HEK293T (cell line): ENCODE data around the gene S1PR4.

Source experiments
- CTCF ChIA-PET: fragments of 350-600 bp; formaldehyde crosslinking; extraction: SDS; loops from one replicate; lab custom pipeline; 2021; ENCODE audit warnings: antibody characterized with exemption, inconsistent platforms; lab: Yijun Ruan, JAX
- POLR2A ChIA-PET: fragments of 350-600 bp; formaldehyde crosslinking; extraction: SDS; loops from one replicate; lab custom pipeline; 2020; ENCODE audit warnings: antibody characterized with exemption, inconsistent platforms; lab: Yijun Ruan, JAX
- DNase-seq: peaks from one replicate; pipeline ENCODE4 v3.0.0; 2012; ENCODE audit warnings: mixed read lengths; ENCODE audit errors: extremely low spot score
- ARNT ChIP-seq: fragments of 450-650 bp; IDR thresholded peaks from 2 replicates; pipeline ENCODE4 v1.6.1; 2017; ENCODE audit warnings: mild to moderate bottlenecking
- BHLHE40 ChIP-seq: fragments of 450-650 bp; IDR thresholded peaks from 2 replicates; pipeline ENCODE4 v1.6.1; 2016; ENCODE audit warnings: mild to moderate bottlenecking, moderate library complexity, borderline replicate concordance
- CTBP1 ChIP-seq: fragments of 450-650 bp; IDR thresholded peaks from 2 replicates; pipeline ENCODE4 v1.6.1; 2016; ENCODE audit warnings: borderline replicate concordance
- ELF4 ChIP-seq: fragments of 450-650 bp; IDR thresholded peaks from 2 replicates; pipeline ENCODE4 v1.6.1; 2017; ENCODE audit warnings: antibody characterized with exemption
- FOXA1 ChIP-seq: fragments of 450-650 bp; IDR thresholded peaks from 2 replicates; pipeline ENCODE4 v1.6.1; 2016; ENCODE audit warnings: mild to moderate bottlenecking
- FOXK2 ChIP-seq: fragments of 450-650 bp; IDR thresholded peaks from 2 replicates; pipeline ENCODE4 v1.6.1; 2016; ENCODE audit warnings: mild to moderate bottlenecking
- FOXM1 ChIP-seq: fragments of 450-650 bp; IDR thresholded peaks from 2 replicates; pipeline ENCODE4 v1.6.1; 2017; ENCODE audit warnings: mild to moderate bottlenecking, borderline replicate concordance
- HDGF ChIP-seq: fragments of 450-650 bp; IDR thresholded peaks from 2 replicates; pipeline ENCODE4 v1.6.1; 2017; ENCODE audit warnings: antibody characterized with exemption, borderline replicate concordance
- L3MBTL2 ChIP-seq: fragments of 450-650 bp; conservative IDR thresholded peaks from 2 replicates; pipeline ENCODE4 v1.6.1; 2016; ENCODE audit warnings: mild to moderate bottlenecking
- LEF1 ChIP-seq: fragments of 450-650 bp; IDR thresholded peaks from 2 replicates; pipeline ENCODE4 v1.6.1; 2017; ENCODE audit warnings: mild to moderate bottlenecking, borderline replicate concordance
- NFRKB ChIP-seq: fragments of 450-650 bp; IDR thresholded peaks from 2 replicates; pipeline ENCODE4 v1.6.1; 2016; ENCODE audit warnings: mild to moderate bottlenecking, moderate library complexity
- PKNOX1 ChIP-seq: fragments of 450-650 bp; IDR thresholded peaks from 2 replicates; pipeline ENCODE4 v1.6.1; 2016
- SP1 ChIP-seq: fragments of 450-650 bp; IDR thresholded peaks from 2 replicates; pipeline ENCODE4 v1.6.1; 2017
- SUZ12 ChIP-seq: fragments of 450-650 bp; IDR thresholded peaks from 2 replicates; pipeline ENCODE4 v1.6.1; 2016; ENCODE audit warnings: mild to moderate bottlenecking
- TARDBP ChIP-seq: fragments of 450-650 bp; IDR thresholded peaks from 2 replicates; pipeline ENCODE4 v1.6.1; 2016
- ZNF384 ChIP-seq: fragments of 450-650 bp; IDR thresholded peaks from 2 replicates; pipeline ENCODE4 v1.6.1; 2016

S1PR4 gene

GRCh38 chr19:3183721-3184641, 5.4 kb downstream of the S1PR4 start:
- ChIA-PET POLR2A (interaction anchor here (2.0 kb wide), 1 partner anchor 233 kb away, joined by 4 read pairs; no protein-coding TSS in a partner anchor), CTCF (interaction anchor here (1.7 kb wide), 1 partner anchor 234 kb away, joined by 5 read pairs; no protein-coding TSS in a partner anchor)
- no peak for TF ChIP-seq PKNOX1
- TF ChIP-seq ZNF384: no peak
- no peak for TF ChIP-seq ARNT
- no peak for TF ChIP-seq SP1
- no peak for TF ChIP-seq HDGF
- no peak for TF ChIP-seq L3MBTL2
- DNase-seq: no peak

DNA sequence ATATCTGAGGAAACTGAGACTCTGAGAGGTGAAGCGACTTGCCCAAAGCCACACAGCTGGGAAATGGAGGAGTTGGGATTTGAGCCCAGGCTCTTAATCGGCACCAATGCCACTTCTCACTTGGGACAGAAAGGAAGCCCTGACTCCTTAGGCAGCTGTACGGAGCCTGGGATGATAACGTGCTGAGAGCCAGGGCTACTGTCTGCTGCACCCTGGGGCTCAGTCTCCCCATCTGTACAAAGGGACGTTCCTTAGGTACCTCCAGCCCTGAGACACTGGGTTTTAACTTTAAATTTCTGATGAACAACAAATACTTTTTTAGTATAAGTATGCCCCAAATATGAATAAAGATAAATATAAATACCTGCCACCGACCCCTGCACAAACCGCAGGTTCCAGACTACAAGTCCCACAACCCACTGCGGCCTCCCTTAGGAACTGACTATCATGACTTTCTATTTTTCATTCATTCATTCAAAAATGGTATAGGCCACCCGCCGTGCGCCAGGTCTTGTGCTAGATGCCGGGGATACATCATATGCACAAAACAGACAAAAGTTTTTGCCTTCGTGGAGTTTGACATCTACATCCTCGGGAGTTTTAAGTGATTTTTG, 6.4 kb downstream of the S1PR4 start:
- TF ChIP-seq HDGF: no peak
- TF ChIP-seq NFRKB: no peak
- TF ChIP-seq FOXA1: no peak
- TF ChIP-seq ZNF384: no peak
- TF ChIP-seq ARNT: no peak
- no peak for TF ChIP-seq PKNOX1
- no peak for TF ChIP-seq LEF1
- TF ChIP-seq L3MBTL2: no peak
- no peak for TF ChIP-seq BHLHE40
- TF ChIP-seq ELF4: no peak
- no peak for TF ChIP-seq FOXM1
- CTCF ChIA-PET: interaction anchor here (1.7 kb wide), 1 partner anchor 235 kb away, joined by 5 read pairs; no protein-coding TSS in a partner anchor
- POLR2A ChIA-PET: interaction anchor here (0.9 to 2.0 kb wide), 2 partner anchors 21 to 234 kb away, joined by 3 to 4 read pairs; no protein-coding TSS in a partner anchor

DNA sequence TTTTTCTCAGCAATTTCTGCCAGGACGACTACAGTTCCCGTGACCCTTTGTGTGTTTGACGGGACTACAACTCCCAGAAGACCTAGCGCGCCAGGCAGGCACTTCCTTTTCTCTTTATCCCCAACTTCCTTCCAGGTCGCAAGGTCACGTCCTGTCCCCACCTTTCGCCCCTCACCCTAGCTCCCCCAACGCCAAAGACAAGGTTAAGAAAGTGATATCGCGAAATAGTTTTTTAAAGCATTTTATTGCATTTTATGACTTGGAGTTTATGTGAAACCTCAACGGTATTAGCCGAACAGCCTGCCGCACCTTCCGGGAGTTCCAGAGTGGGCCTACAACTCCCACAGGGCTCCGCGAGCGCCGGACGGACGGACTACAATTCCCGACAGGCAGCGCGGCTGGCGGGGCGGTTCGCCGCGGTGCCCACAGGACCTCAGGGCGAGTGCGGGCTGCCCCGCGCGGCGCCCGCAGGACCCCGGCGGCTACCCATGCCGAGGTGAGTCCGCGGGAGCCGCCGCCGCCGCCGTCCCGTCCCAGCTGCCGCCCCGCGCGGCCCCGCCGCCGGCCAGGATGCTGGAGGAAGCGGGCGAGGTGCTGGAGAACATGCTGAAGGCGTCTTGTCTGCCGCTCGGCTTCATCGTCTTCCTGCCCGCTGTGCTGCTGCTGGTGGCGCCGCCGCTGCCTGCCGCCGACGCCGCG, 7.0 kb downstream of the S1PR4 start, which contains the start of gene NCLN:
Gene NCLN (plus strand): TSS at position 470 of the 699 bp plus-strand sequence. CDS start 101 bp downstream, at position 571.
- TF ChIP-seq SP1 (no peak), PKNOX1 (peak; percentile 63), ELF4 (peak; percentile 83)
- ChIA-PET POLR2A (interaction anchor here (0.9 to 2.0 kb wide), 3 partner anchors 22 to 235 kb away, joined by 3 to 4 read pairs (median 4); no protein-coding TSS in a partner anchor), CTCF (interaction anchor here (1.7 kb wide), 1 partner anchor 235 kb away, joined by 5 read pairs; no protein-coding TSS in a partner anchor)
- peak; percentile 93 for DNase-seq

More for the DNA sequence above, 6.4 kb downstream of the S1PR4 start:
- DNase-seq: peak; percentile 68

DNA sequence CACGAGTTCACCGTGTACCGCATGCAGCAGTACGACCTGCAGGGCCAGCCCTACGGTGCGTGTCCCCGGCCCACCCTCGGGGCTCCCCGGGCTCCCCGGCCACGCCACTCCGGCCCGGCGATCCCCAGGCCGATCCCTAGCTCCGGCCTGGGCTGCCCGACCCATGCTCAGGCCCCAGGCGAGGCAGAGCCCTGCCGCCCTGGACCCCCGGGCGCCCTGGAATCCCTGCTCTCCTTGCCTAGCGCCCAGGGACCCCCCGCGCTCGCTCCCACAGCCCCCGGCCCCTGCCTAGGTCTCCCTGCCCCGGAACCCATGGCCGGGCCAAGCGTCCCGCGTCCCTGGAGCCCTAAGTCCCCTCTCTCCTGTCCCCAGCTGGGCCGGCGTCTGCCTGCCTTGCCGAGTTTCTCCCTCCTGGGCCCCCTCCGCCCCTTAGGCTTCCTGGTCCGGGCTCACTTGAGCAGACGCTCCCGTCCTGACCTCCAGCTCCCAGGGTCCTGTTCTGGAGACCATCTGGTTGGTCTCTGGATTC, 7.7 kb downstream of the S1PR4 start:
- ChIA-PET POLR2A (interaction anchor here (1.4 kb wide), 1 partner anchor 24 kb away, joined by 4 read pairs; no protein-coding TSS in a partner anchor), CTCF (no interaction called here)
- DNase-seq: peak; percentile 44
- TF ChIP-seq FOXA1: no peak
- TF ChIP-seq CTBP1: no peak
- TF ChIP-seq SUZ12: no peak
- TF ChIP-seq HDGF: no peak
- no peak for TF ChIP-seq ELF4
- no peak for TF ChIP-seq SP1
- no peak for TF ChIP-seq LEF1
- TF ChIP-seq BHLHE40: no peak
- TF ChIP-seq FOXM1: no peak

- POLR2A ChIA-PET: interaction anchor here (1.4 kb wide), 1 partner anchor 23 kb away, joined by 4 read pairs; no protein-coding TSS in a partner anchor
- DNase-seq: no peak
- TF ChIP-seq ELF4: no peak
- TF ChIP-seq ARNT: no peak
- no peak for TF ChIP-seq FOXK2
- TF ChIP-seq ZNF384: no peak
- TF ChIP-seq L3MBTL2: no peak
- no peak for TF ChIP-seq TARDBP
- no peak for TF ChIP-seq SUZ12
- TF ChIP-seq LEF1: no peak
- CTCF ChIA-PET: interaction anchor here (0.5 kb wide), 1 partner anchor 533 kb away, joined by 3 read pairs; no protein-coding TSS in a partner anchor
Measured at GRCh38 chr19:3186891-3187661, 8.5 kb downstream of the S1PR4 start.
